Measurements from ENCODE around the gene SGTA. TPM values are rescaled to one million over a fixed set of nuclear protein-coding genes. Genes with fewer than 3 reads are reported as not detected.

SGTA gene
- total RNA-seq, 1 donor from 2014 or later = 64.0 TPM

DNA sequence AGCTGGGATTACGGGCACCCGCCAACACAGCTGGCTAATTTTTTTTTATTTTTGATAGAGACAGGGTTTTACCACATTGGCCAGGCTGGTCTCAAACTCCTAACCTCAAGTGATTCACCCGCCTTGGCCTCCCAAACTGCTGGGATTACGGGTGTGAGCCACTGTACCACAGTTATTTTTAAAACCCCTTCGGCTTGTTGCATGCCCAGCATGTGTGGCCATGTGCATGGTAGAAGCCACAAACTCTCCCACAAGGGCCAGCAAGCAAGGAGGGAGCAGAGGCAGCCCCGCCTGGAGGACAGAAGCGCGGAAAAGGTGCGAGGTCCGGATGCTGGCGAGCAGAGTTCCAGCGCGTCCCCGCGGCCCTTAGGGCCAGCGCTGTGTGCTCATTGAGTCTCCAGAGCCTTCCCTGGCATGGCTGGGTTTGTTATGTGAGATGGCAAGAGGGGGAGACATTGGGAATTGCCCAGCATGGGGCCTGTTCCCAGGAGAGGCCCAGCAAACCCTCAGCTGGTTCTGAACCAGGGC lies 15.1 kb upstream of the SGTA start:
- no peak for DNase-seq (ENCODE audit: low spot score in 2 of 2, unreplicated experiment in 2 of 2)
- Mint-ChIP-seq H3K4me3 (no peak overlapping the region), H3K36me3 (peaks cover 34% of the 10 kb centered on the region), H3K9me3 (no peaks in the 10 kb centered on the region), H3K27ac (no peak overlapping the region), H3K27me3 (ENCODE audit: low read depth) (no peaks in the 10 kb centered on the region), H3K4me1 (no peaks in the 10 kb centered on the region)
- TF ChIP-seq, protein P1, sequence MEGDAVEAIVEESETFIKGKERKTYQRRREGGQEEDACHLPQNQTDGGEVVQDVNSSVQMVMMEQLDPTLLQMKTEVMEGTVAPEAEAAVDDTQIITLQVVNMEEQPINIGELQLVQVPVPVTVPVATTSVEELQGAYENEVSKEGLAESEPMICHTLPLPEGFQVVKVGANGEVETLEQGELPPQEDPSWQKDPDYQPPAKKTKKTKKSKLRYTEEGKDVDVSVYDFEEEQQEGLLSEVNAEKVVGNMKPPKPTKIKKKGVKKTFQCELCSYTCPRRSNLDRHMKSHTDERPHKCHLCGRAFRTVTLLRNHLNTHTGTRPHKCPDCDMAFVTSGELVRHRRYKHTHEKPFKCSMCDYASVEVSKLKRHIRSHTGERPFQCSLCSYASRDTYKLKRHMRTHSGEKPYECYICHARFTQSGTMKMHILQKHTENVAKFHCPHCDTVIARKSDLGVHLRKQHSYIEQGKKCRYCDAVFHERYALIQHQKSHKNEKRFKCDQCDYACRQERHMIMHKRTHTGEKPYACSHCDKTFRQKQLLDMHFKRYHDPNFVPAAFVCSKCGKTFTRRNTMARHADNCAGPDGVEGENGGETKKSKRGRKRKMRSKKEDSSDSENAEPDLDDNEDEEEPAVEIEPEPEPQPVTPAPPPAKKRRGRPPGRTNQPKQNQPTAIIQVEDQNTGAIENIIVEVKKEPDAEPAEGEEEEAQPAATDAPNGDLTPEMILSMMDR (IDR thresholded peaks at IDR 0.05; ENCODE audit: unreplicated experiment) = no peak

DNA sequence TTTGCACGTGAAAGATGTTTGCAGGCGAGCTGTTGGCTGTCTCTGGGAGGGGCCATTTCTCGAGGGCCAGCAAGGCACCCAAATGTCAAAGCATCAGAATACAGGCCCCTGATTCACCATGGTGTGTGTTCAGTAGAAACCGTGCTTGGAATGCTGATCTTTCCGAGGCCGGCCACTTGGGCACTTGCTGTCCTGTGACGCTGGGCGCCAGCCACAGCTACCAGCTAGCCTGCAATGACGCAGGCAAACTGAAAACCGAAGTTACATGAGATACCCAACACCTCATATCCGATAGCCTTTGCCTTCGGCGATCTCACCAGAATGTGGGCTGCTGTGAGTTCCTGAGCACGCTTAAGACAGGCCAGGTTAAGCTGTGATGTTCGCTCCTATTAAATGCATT lies 14.2 kb upstream of the SGTA start:
- H3K36me3 Mint-ChIP-seq = peaks cover 30% of the 10 kb centered on the region
- no peak for DNase-seq (ENCODE audit: low spot score in 2 of 2, unreplicated experiment in 2 of 2)
- H3K9me3 Mint-ChIP-seq = no peaks in the 10 kb centered on the region
- TF ChIP-seq, protein P1 (IDR thresholded peaks at IDR 0.05; ENCODE audit: unreplicated experiment) = no peak
- H3K4me3 Mint-ChIP-seq = no peak overlapping the region
- no peaks in the 10 kb centered on the region for H3K4me1 Mint-ChIP-seq
- no peak overlapping the region for H3K27ac Mint-ChIP-seq
- no peaks in the 10 kb centered on the region for H3K27me3 Mint-ChIP-seq (ENCODE audit: low read depth)

DNA sequence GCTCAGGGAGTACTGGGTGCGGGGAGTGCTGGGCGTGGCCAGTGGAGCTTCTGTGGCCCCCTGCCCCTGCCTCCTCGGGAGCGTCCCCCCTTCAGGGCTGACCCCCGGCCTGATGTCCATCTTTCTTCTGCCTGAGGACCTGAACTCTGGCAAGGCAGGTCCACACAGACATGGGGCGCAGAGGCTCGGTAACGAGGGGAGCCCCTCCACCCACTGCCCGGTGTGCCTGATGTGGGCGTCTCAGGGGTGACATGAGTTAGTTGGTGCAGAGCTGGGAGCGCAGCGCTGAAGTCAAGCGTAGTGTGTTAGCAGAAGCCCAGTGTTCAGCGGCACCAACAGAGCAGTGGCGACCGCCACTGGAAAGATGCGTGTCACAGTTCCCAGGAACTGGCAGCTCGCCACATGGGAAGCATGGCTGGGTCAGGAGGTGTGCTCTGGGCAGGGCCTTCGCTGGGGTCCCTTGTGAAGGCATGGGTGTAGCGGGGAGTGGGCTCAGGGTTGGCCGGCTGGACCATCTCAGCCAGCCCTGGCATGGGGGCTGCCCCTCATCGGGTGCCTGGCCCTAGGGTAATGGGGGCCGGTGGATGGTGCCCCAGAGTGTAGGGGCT lies 13.7 kb upstream of the SGTA start:
- Mint-ChIP-seq H3K4me3 (no peak overlapping the region), H3K4me1 (no peaks in the 10 kb centered on the region), H3K9me3 (no peaks in the 10 kb centered on the region), H3K36me3 (peaks cover 28% of the 10 kb centered on the region), H3K27ac (no peak overlapping the region), H3K27me3 (ENCODE audit: low read depth) (no peaks in the 10 kb centered on the region)
- no peak for DNase-seq (ENCODE audit: low spot score in 2 of 2, unreplicated experiment in 2 of 2)
- TF ChIP-seq, protein P1 (IDR thresholded peaks at IDR 0.05; ENCODE audit: unreplicated experiment) = no peak

DNA sequence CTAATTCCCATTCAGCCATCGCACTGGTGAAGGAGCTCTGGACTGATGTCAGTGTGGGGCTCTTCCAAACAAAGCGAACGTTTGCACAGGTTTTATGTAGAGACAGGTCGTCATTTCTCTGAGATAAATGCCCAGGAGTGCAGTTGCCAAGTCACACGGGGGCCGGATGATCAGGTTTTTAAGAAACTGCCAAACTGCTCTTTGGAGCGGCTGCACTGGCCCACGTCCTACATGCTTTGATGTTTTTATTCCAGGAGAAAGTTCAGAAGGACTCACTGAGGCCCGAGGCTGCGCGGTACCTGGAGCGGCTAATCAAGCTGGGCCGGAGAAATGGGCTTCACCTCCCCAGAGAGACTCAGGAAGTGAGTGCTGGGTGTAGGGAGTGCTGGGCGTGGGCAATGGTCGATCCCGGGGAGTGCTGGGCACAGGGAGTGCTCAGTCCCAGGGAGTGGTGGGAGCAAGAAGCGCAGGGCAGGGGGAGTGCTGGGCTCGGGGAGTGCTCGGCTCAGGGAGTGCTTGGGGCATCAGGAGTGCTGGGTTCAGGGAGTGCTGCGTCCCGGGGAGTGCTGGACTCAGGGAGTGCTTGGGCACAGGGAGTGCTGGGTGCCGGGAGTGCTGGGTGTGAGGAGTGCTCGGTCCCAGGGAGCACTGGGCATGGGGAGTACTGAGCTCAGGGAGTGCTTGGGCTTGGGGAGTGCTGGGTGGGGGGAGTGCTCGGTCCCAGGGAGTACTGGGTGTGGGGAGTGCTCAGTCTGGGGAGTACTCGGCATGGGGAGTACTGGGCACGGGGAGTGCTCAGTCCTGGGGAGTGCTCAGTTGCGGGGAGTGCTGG lies 13.0 kb upstream of the SGTA start:
- Mint-ChIP-seq H3K36me3 (peaks cover 27% of the 10 kb centered on the region), H3K4me1 (no peaks in the 10 kb centered on the region), H3K27ac (no peak overlapping the region), H3K9me3 (no peaks in the 10 kb centered on the region), H3K4me3 (no peak overlapping the region), H3K27me3 (ENCODE audit: low read depth) (no peaks in the 10 kb centered on the region)
- no peak for DNase-seq (ENCODE audit: low spot score in 2 of 2, unreplicated experiment in 2 of 2)
- TF ChIP-seq, protein P1 (IDR thresholded peaks at IDR 0.05; ENCODE audit: unreplicated experiment) = no peak

DNA sequence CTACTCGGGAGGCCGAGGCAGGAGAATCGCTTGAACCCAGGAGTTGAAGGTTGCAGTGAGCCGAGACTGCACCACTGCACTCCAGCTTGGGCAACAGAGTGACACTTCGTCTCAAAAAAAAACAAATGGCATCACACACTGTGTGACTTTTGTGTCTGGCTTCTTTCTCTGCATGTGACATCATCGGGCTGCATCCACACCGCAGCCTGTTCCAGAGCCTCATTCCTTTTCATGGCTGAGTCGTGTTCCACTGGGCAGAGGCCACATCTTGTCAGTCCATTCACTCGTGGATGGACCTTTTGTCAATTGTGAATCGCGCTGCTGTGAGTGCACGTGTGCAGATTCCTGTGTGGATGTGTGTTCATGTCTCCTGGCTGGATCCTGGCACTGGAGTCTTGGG lies 10.5 kb upstream of the SGTA start:
- no peak for DNase-seq (ENCODE audit: low spot score in 2 of 2, unreplicated experiment in 2 of 2)
- TF ChIP-seq, protein P1 (IDR thresholded peaks at IDR 0.05; ENCODE audit: unreplicated experiment) = no peak
- Mint-ChIP-seq H3K9me3 (no peaks in the 10 kb centered on the region), H3K4me1 (no peaks in the 10 kb centered on the region), H3K27me3 (ENCODE audit: low read depth) (no peaks in the 10 kb centered on the region), H3K27ac (no peak overlapping the region), H3K36me3 (peaks cover 25% of the 10 kb centered on the region), H3K4me3 (no peak overlapping the region)

Measured in mesothelial cell of epicardium (in vitro differentiated cells).